Gastroesophageal sphincter (tissue), 4 donors: ENCODE measurements around the gene FGFR4. TPM values are rescaled to one million over a fixed set of nuclear protein-coding genes. Genes with fewer than 3 reads are reported as not detected.

Experiments
- ATAC-seq: fragments of 150-250 bp; one replicate; pipeline ENCODE4 v1.9.1; 2016; ENCODE audit warnings: mild to moderate bottlenecking, moderate library complexity
- H3K27ac ChIP-seq, 4 donors: fragments of 200-600 bp; sonication (generic) in 3 of 4; 1 replicate in 3 of 4; 2 replicates in 1 of 4; pipeline ENCODE4 v1.5.1; 2016 to 2019
- H3K27me3 ChIP-seq: fragments of 200-600 bp; sonication (generic); one replicate; pipeline ENCODE4 v1.5.1; 2019
- H3K36me3 ChIP-seq, 2 donors: fragments of 200-600 bp; sonication (generic); one replicate each; pipeline ENCODE4 v1.5.1; 2019; ENCODE audit warnings: control low read depth in 1 of 2
- H3K4me1 ChIP-seq, 3 donors: fragments of 200-600 bp; sonication (generic); 1 replicate in 2 of 3; 2 replicates in 1 of 3; pipeline ENCODE4 v1.5.1; 2016 to 2019; ENCODE audit warnings: control low read depth in 2 of 3
- H3K4me3 ChIP-seq, 2 donors: fragments of 200-600 bp; sonication (generic); one replicate each; pipeline ENCODE4 v1.5.1; 2019; ENCODE audit warnings: mild to moderate bottlenecking in 1 of 2, moderate library complexity in 1 of 2
- H3K9me3 ChIP-seq, 3 donors: fragments of 200-600 bp; sonication (generic); one replicate each; pipeline ENCODE4 v1.5.1; 2017 to 2019; ENCODE audit warnings: control low read depth in 2 of 3
- CTCF ChIP-seq, 4 experiments: fragments of 200-600 bp in 2 of 4; fragments of 450-650 bp in 2 of 4; sonication (generic) in 1 of 4; IDR thresholded peaks; one replicate each; pipeline ENCODE4 v1.5.1; 2017 to 2019; ENCODE audit warnings: antibody characterized with exemption in 4 of 4, mild to moderate bottlenecking in 2 of 4, moderate library complexity in 2 of 4
- EP300 ChIP-seq: sonication (generic); formaldehyde crosslinking; IDR thresholded peaks from one replicate; pipeline ENCODE4 v1.6.1; 2017; ENCODE audit warnings: antibody characterized with exemption, mild to moderate bottlenecking
- POLR2A ChIP-seq, 2 donors: fragments of 450-650 bp; IDR thresholded peaks; one replicate each; pipeline ENCODE4 v1.6.1; 2017; ENCODE audit warnings: antibody characterized with exemption in 2 of 2, mild to moderate bottlenecking in 2 of 2, moderate library complexity in 1 of 2
- POLR2AphosphoS5 ChIP-seq: sonication (generic); formaldehyde crosslinking; IDR thresholded peaks from one replicate; pipeline ENCODE4 v1.6.1; 2017; ENCODE audit warnings: antibody characterized with exemption
- WGBS, 2 donors: methylation state at CpG; one replicate each; pipeline ENCODE4 v1.1.5; 2018; ENCODE audit warnings: low coverage in 1 of 2; 5-methylcytosine and 5-hydroxymethylcytosine counted together
- total RNA-seq, 4 donors: library from RNA; depleted of rRNA; stranded (reverse); fragments of >200 nt; gene quantifications; one replicate each; pipeline ENCODE4 v1.1.0, GENCODE V29; 2016

FGFR4 gene
- total RNA-seq, 4 donors from 2014 or later, result 3.0 to 7.4 (median 6.6) TPM

GRCh38 chr5:177065491-177065890 is 21.2 kb upstream of the FGFR4 start:
- Histone ChIP-seq H3K36me3 (peaks cover 0 to 90% of the 10 kb centered on the region in 2 donors), H3K27ac (no peak overlapping the region), H3K27me3 (no peaks in the 10 kb centered on the region), H3K9me3 (no peaks in the 10 kb centered on the region), H3K4me3 (no peak overlapping the region), H3K4me1 (no peaks in the 10 kb centered on the region)
- TF ChIP-seq CTCF (IDR thresholded peaks at IDR 0.05) (no peak), EP300 (no peak), POLR2AphosphoS5 (no peak), POLR2A (IDR thresholded peaks at IDR 0.05) (no peak)
- 83 to 92% methylated on average over 4 to 6 of the region's 6 CpGs for WGBS, 2 donors
- ATAC-seq, result no peak

GRCh38 chr5:177066224-177066623 is 20.5 kb upstream of the FGFR4 start:
- no peak for TF ChIP-seq POLR2AphosphoS5
- TF ChIP-seq EP300, result no peak
- no peak for TF ChIP-seq POLR2A (IDR thresholded peaks at IDR 0.05)
- no peak for TF ChIP-seq CTCF (IDR thresholded peaks at IDR 0.05)
- no peaks in the 10 kb centered on the region for H3K27me3 ChIP-seq
- no peaks in the 10 kb centered on the region for H3K9me3 ChIP-seq
- H3K27ac ChIP-seq, result no peak overlapping the region
- peaks cover 0 to 90% of the 10 kb centered on the region in 2 donors for H3K36me3 ChIP-seq
- WGBS, 2 donors, result 76% methylated on average over 2 of the region's 2 CpGs; no CpG with 5 or more reads in 1 of the 2 donors
- H3K4me3 ChIP-seq, result no peak overlapping the region
- ATAC-seq, result no peak
- H3K4me1 ChIP-seq, result peaks cover 0 to under 1% (median 0%) of the 10 kb centered on the region in 3 donors

GRCh38 chr5:177067503-177067902 is 19.2 kb upstream of the FGFR4 start:
- Histone ChIP-seq H3K9me3 (no peaks in the 10 kb centered on the region), H3K27ac (no peak overlapping the region), H3K27me3 (no peaks in the 10 kb centered on the region), H3K4me1 (peaks cover 0 to 7% (median 0%) of the 10 kb centered on the region in 3 donors), H3K36me3 (peaks cover 0 to 78% of the 10 kb centered on the region in 2 donors), H3K4me3 (no peak overlapping the region)
- no peak for TF ChIP-seq POLR2A (IDR thresholded peaks at IDR 0.05)
- no peak for TF ChIP-seq CTCF (IDR thresholded peaks at IDR 0.05)
- TF ChIP-seq EP300, result no peak
- no peak for TF ChIP-seq POLR2AphosphoS5
- ATAC-seq, result no peak
- 88 to 96% methylated on average over 3 to 5 of the region's 5 CpGs for WGBS, 2 donors

- 82 to 90% methylated on average over 2 to 6 of the region's 6 CpGs for WGBS, 2 donors
- H3K27me3 ChIP-seq, result no peaks in the 10 kb centered on the region
- H3K36me3 ChIP-seq, result peaks cover 0 to 61% of the 10 kb centered on the region in 2 donors
- ATAC-seq, result no peak
- H3K4me3 ChIP-seq, result no peak overlapping the region
- TF ChIP-seq POLR2AphosphoS5, result no peak
- TF ChIP-seq CTCF (IDR thresholded peaks at IDR 0.05), result no peak
- no peak for TF ChIP-seq POLR2A (IDR thresholded peaks at IDR 0.05)
- TF ChIP-seq EP300, result no peak
- peaks cover 0 to 7% (median 0%) of the 10 kb centered on the region in 3 donors for H3K4me1 ChIP-seq
- no peak overlapping the region for H3K27ac ChIP-seq
- no peaks in the 10 kb centered on the region for H3K9me3 ChIP-seq
Measured at GRCh38 chr5:177070536-177071191, 16.1 kb upstream of the FGFR4 start.
